NCI-H2227 (cell line): ENCODE data around the gene SLC2A13.
"Not testable (repeated sequence)": the region's sequence is repeated elsewhere in the genome, so short reads cannot be mapped to it uniquely, and the experiment has no call there.

Source experiments
- DNase-seq: peaks from one replicate; lab custom pipeline; 2025; ENCODE audit not compliant: unreplicated experiment; lab: John Stamatoyannopoulos, UW

The SLC2A13 gene

GRCh38 chr12:40106202-40106533, 287 bp upstream of the SLC2A13 start:
- DNase-seq, result no peak

DNA sequence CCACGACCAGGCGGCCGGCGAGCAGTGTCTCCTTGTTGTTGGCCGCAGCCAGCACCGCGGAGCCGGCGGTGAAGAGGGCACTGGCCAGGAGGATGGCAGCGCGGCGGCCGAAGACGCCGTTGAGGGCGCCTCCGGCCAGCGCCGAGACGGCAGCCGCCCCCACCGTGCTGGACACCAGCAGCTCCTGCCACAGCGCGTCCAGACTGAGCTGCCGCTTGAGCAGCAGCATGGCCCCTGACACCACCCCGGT, 691 bp downstream of the SLC2A13 start:
- no peak for DNase-seq

GRCh38 chr12:40104461-40105264, 1.2 kb downstream of the SLC2A13 start:
- DNase-seq, result peak; percentile 3

DNA sequence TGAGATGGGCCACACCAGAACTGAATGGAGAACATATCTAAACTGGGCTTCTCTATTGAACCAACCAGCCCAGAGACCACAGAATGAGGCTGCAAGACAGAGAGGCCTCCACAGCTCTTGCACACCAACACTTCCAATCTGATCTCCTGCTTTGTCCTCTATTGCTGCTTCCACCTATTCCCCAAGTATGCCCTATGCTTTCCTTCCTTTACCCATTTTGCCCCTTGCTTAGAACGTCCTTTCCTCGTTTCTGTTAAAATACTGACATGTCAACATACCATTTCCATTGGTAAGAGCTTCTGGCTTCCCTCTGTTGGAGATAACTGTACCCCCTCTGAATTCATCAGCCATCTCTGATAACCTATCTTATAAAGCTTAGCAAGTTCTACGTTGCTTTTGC, 2.8 kb downstream of the SLC2A13 start:
- DNase-seq, result no peak

- DNase-seq, result no peak
Observed at GRCh38 chr12:40101747-40102146, 4.1 kb downstream of the SLC2A13 start.

- no peak for DNase-seq
Observed at GRCh38 chr12:40099423-40099853, 6.4 kb downstream of the SLC2A13 start.

- no peak for DNase-seq
Observed at GRCh38 chr12:40098406-40099145, 7.3 kb downstream of the SLC2A13 start.

- no peak for DNase-seq
Observed at GRCh38 chr12:40093512-40093911, 12.4 kb downstream of the SLC2A13 start.

GRCh38 chr12:40086471-40086870, 19.4 kb downstream of the SLC2A13 start:
- DNase-seq, result no peak

DNA sequence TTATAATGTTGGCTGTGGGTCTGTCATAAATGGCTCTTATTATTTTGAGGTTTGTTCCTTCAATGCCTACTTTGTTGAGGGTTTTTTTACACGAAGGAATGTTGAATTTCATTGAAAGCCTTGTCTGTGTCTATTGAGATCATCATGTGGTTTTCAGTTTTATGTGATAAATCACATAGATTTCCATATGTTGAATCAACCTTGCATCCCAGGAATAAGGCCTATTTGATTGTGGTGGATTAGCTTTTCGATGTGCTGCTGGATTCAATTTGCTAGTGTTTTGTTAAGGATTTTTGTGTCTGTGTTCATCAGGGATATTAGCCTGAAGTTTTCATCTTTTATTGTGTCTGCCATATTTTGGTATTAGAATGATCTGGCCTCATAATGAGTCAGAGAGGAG, 27.6 kb downstream of the SLC2A13 start:
- DNase-seq, result no peak

DNA sequence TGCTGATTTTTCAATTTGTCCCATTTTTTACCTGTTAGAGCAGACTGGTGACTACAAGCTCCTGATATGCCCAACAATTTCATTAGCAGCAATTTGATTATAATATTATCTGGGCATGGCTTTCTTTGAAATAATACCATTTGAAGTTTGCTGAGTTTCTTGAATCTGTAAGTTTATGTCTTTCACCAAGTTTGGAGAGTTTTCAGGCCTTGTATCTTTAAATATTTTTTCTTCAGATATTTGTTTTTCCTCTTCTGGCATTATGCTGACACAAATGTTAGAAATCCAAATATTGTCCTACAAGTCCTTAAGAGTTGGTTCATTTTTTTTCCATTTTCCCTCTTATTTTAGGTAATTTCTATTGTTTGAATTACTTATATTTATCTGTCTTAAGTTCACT, 30.4 kb downstream of the SLC2A13 start:
- no peak for DNase-seq

DNA sequence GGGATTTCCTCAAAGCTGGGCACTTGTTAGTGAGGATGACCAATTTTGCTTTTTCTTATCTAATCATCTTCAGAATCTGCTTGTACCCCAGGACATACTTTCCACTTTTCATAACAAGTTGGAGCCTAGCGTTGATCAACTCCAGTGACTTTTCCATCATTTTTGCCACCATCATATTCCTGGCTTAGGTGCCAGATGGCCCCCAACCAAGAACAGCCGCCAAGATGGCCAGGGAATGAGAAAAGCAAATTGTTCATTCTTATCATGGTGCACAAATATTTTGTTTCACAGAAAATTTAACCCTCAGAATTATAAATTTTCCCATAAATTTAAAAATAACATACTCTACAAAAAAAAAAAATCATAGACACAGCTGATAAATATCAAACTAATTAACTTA, 37.5 kb downstream of the SLC2A13 start:
- DNase-seq, result no peak

GRCh38 chr12:40065636-40066035, 40.2 kb downstream of the SLC2A13 start:
- DNase-seq, result no peak

- DNase-seq, result peak; percentile 5
Observed at GRCh38 chr12:40063414-40063813, 42.5 kb downstream of the SLC2A13 start.

- no peak for DNase-seq
Observed at GRCh38 chr12:40058721-40059190, 47.1 kb downstream of the SLC2A13 start.

DNA sequence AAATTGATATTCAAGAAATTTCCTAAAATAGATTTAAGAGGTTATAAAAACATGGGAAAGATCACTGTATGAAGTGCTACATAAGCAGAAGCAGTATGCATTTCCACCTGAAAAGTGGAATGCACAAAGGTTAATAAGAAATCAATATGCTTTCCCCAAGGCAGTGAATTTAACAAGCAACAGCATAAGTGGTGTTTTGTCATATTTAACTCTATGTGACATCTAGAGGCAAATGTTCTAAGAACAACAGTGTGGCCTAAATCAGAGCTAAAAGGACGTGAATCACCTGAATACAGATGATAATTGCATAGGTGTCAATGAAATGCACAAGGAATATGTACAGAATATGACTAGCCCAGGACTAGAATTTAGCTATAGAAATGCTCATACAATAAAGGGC, 49.5 kb downstream of the SLC2A13 start:
- peak; percentile 17 for DNase-seq

DNA sequence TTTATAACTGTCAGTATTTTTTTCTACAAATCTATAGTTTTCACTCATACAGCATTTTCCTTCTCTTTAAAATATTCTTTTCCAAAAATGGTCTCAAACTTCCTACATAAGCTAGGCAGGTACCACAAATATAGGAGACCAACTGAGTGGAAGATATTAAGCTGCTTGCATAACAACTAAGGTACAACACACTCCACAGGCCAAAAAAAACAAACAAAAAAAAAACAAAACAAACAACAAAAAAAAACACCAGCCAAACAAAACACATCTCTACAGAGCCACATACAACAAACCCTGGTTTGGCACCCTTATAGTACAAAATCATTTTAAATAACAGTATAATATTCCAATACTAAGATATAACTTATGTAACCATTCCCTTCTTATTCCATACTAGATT, 50.1 kb downstream of the SLC2A13 start:
- DNase-seq, result no peak

DNA sequence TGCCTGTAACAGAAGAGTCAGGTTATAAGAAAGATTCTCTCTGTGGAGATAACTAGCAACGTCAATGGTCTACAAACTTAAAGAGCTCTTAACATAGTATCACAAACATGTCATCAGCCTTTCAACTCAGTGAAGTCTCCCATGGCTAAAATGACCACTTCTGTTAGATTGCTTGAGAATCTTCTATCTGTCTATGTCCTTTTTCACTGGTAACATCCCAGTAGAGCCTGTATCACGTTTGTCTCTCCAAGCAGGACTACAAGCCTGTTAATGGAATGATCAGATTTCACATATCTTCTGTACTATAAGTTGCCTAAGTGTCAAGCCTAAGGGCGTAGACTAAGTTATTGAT, 50.7 kb downstream of the SLC2A13 start:
- peak; percentile 26 for DNase-seq

DNA sequence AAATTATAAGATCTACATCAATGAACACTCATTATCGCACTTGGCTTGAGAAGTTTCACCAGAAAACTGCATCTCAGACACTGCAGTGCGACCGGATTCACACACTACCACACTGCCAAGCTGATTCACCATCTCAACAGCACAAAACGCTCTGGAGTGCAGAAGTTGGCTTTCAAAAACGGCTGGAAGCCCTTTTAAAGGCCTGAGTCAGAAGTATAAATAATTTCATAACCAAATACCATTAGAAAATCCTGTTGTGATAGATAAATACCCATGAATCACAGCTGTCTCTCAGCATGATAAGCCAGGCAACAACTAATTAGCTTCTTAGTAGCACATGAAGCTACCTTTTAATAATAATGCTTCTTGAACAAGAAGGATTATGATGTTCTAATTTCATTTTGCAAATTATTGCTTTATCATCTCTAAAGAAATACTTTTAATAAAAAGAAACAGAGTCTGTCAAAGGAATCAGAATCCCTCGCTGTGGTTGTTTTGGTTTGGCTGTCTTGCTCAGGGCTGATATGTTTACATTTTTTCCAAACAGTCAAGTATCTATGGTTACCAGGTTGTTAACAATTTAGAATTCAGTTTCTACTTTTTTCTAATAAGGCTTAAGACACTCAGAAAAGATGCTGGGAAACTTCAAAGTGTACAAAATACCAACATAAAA, 51.2 kb downstream of the SLC2A13 start:
- DNase-seq, result no peak

GRCh38 chr12:40049268-40049667, 56.6 kb downstream of the SLC2A13 start:
- DNase-seq, result no peak

DNA sequence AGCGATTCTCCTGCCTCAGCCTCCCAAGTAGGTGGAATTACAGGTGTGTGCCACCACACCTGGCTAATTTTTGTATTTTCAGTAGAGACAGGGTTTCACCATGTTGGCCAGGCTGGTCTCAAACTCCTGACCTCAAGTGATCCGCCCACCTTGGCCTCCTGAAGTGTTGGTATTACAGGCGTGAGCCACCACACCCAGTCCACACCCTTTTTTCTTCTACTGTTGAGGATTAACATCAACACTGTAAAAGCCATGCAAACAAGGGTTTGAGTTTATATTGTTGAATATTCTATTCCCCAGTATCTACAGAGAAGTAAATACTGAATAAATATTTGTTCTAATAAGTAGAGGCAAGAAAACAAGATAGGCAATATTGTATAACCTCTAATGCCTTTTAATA, 58.9 kb downstream of the SLC2A13 start:
- not testable (repeated sequence) for DNase-seq

- no peak for DNase-seq
Observed at GRCh38 chr12:40045656-40046055, 60.2 kb downstream of the SLC2A13 start.
